DND-41 (cell line): Measurements from ENCODE around the gene LRRC72.

Source experiments
- ATAC-seq: fragments of 200-7000 bp; cut with Tn5 transposase; 3 replicates; pipeline ENCODE4 v1.9.1; 2021; ENCODE audit warnings: low read depth; ENCODE audit not compliant: insufficient read depth
- DNase-seq: peaks from one replicate; pipeline ENCODE4 v3.0.0-alpha.2; 2020
- H2AFZ ChIP-seq: 2 replicates; pipeline ENCODE4 v1.6.0; 2012; ENCODE audit warnings: low read depth, low read length
- H3K27ac ChIP-seq: 2 replicates; pipeline ENCODE4 v1.5.1; 2012; ENCODE audit warnings: low read length, inconsistent platforms
- H3K27me3 ChIP-seq: fragments of 200-600 bp; sonication (generic); 2 replicates; pipeline ENCODE4 v1.6.0; 2012; ENCODE audit warnings: low read length, mild to moderate bottlenecking, inconsistent platforms; ENCODE audit not compliant: insufficient read depth, poor library complexity
- H3K36me3 ChIP-seq: 2 replicates; pipeline ENCODE4 v1.5.1; 2012; ENCODE audit warnings: low read length, inconsistent platforms; ENCODE audit not compliant: insufficient read depth
- H3K4me1 ChIP-seq: 2 replicates; pipeline ENCODE4 v1.5.1; 2012; ENCODE audit warnings: mild to moderate bottlenecking, low read length; ENCODE audit not compliant: insufficient read depth
- H3K4me2 ChIP-seq: 2 replicates; pipeline ENCODE4 v1.6.0; 2012; ENCODE audit warnings: mild to moderate bottlenecking, moderate library complexity, low read length, inconsistent platforms; ENCODE audit not compliant: insufficient read depth
- H3K4me3 ChIP-seq, 2 experiments: fragments of 200-600 bp in 1 of 2; shearing (Covaris generic) in 1 of 2; 2 replicates each; pipeline ENCODE4 v1.5.1; 2012 to 2016; ENCODE audit warnings: inconsistent platforms in 2 of 2, low read length in 2 of 2, mild to moderate bottlenecking in 2 of 2, low read depth in 1 of 2, moderate library complexity in 1 of 2
- H3K79me2 ChIP-seq: 2 replicates; pipeline ENCODE4 v1.6.0; 2012; ENCODE audit warnings: low read length, inconsistent platforms; ENCODE audit not compliant: insufficient read depth
- H3K9ac ChIP-seq: 2 replicates; pipeline ENCODE4 v1.6.0; 2012; ENCODE audit warnings: low read depth, mild to moderate bottlenecking, inconsistent platforms, low read length, moderate library complexity
- H3K9me3 ChIP-seq: 2 replicates; pipeline ENCODE4 v1.5.1; 2012; ENCODE audit warnings: low read length, moderate library complexity, mild to moderate bottlenecking, inconsistent platforms; ENCODE audit not compliant: insufficient read depth, severe bottlenecking
- H4K20me1 ChIP-seq: 2 replicates; pipeline ENCODE4 v1.6.0; 2012; ENCODE audit warnings: low read length; ENCODE audit not compliant: insufficient read depth
- EZH2 ChIP-seq: IDR thresholded peaks from 3 replicates; pipeline ENCODE4 v1.6.1; 2012; ENCODE audit warnings: borderline replicate concordance, low read depth, mild to moderate bottlenecking, moderate library complexity, low read length, inconsistent platforms; ENCODE audit not compliant: severe bottlenecking
- TF ChIP-seq, protein P1 (sequence below): IDR thresholded peaks from 2 replicates; pipeline ENCODE4 v1.5.1; 2012; ENCODE audit warnings: borderline replicate concordance, low read length, moderate library complexity, mild to moderate bottlenecking; ENCODE audit not compliant: poor library complexity, severe bottlenecking; ENCODE audit errors: extremely low read depth

LRRC72 gene

DNA sequence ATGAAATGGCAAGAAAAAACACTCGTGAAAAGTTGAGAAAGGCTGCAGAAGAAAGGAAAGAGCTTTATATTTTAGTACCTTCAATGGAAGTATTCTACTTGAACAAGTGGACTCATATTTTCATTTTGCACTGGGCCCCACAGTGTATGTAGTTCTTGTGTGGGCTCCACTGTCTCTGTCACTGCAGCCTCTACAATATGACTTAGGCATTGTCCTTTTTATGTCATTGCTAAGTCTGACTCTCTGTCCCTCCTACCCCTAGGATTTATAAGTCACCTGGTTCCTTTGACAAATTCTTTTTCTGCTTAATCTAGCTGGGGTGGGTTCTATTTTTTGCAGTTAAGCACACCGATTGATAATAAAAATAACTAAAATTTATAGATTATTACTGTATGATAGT is 33.4 kb upstream of the LRRC72 start:
- no peaks in the 10 kb centered on the region for H3K36me3 ChIP-seq

DNA sequence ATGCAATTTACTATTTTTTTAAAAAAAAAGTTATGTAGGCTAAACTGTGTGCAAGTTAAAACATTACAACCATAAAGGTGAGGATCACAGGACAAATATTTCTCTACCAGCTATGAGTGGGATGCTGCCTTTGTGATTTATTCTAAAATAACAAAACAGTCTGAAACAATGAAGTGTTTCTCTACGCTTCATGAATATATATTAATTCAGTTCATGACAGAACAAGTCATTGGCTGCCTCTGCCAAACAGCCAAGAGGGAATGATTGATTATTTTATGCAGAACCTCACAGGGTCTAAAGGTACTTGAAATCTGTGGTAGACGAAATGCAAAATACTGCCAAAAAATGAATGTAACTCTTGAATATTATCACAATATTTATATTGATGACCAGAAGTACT is 32.1 kb upstream of the LRRC72 start:
- no peak for ATAC-seq
- Histone ChIP-seq H2AFZ (no peak overlapping the region), H3K79me2 (no peaks in the 10 kb centered on the region)

More for the DNA sequence above, 33.4 kb upstream of the LRRC72 start:
- Histone ChIP-seq H3K27me3 (no peaks in the 10 kb centered on the region), H3K27ac (no peak overlapping the region), H3K4me3 (no peak overlapping the region), H4K20me1 (no peaks in the 10 kb centered on the region), H3K9me3 (no peaks in the 10 kb centered on the region), H3K79me2 (no peaks in the 10 kb centered on the region), H3K4me1 (no peaks in the 10 kb centered on the region), H3K9ac (no peak overlapping the region), H2AFZ (no peak overlapping the region), H3K4me2 (no peak overlapping the region)
- TF ChIP-seq, protein P1, sequence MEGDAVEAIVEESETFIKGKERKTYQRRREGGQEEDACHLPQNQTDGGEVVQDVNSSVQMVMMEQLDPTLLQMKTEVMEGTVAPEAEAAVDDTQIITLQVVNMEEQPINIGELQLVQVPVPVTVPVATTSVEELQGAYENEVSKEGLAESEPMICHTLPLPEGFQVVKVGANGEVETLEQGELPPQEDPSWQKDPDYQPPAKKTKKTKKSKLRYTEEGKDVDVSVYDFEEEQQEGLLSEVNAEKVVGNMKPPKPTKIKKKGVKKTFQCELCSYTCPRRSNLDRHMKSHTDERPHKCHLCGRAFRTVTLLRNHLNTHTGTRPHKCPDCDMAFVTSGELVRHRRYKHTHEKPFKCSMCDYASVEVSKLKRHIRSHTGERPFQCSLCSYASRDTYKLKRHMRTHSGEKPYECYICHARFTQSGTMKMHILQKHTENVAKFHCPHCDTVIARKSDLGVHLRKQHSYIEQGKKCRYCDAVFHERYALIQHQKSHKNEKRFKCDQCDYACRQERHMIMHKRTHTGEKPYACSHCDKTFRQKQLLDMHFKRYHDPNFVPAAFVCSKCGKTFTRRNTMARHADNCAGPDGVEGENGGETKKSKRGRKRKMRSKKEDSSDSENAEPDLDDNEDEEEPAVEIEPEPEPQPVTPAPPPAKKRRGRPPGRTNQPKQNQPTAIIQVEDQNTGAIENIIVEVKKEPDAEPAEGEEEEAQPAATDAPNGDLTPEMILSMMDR, result no peak
- TF ChIP-seq EZH2, result no peak
- no peak for DNase-seq
- ATAC-seq, result no peak

DNA sequence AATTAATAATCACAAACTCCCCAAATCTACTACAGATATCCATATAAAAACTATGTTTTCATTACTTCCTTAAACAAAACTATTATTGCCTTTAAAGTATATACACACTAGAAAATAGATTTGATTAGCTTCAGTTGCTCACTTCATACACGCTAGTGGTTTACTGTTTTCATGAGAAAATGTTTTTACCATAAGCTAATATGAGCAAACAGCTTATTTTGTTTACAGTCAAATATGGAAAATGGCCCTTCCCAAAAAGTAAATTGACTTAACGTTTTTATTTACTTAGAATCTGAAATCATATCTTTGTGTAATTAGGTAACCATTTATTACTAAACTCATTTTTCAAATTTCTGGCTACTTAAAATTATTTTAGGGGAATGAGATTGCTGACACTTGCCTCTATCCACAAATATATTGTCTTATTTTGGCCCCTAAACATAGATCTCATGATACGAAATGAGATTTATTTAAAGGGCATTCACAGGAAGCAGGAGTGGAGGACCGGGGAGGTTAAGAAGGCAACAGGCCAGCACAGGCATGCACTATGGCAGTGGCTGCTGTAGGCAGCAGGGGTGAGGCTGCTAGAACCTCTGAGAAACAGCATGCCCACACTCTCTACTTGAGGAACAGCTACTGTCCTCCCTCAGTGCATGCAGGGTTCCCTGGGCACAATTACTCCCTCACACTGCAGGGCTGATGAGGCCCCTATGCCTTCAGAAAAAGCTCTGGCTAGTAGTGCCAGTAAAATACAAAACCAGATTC is 31.5 kb upstream of the LRRC72 start:
- Histone ChIP-seq H3K79me2 (no peaks in the 10 kb centered on the region), H3K9ac (no peak overlapping the region), H3K4me3 (no peak overlapping the region), H2AFZ (no peak overlapping the region), H3K27me3 (no peaks in the 10 kb centered on the region), H3K27ac (no peak overlapping the region), H3K4me2 (no peak overlapping the region), H3K36me3 (no peaks in the 10 kb centered on the region), H3K4me1 (no peaks in the 10 kb centered on the region), H4K20me1 (no peaks in the 10 kb centered on the region), H3K9me3 (no peaks in the 10 kb centered on the region)
- DNase-seq, result no peak
- no peak for ATAC-seq
- TF ChIP-seq EZH2, result no peak
- TF ChIP-seq, protein P1, result no peak

More for the DNA sequence above, 32.1 kb upstream of the LRRC72 start:
- no peak overlapping the region for H3K4me2 ChIP-seq
- H3K4me1 ChIP-seq, result no peaks in the 10 kb centered on the region
- H3K9ac ChIP-seq, result no peak overlapping the region
- no peaks in the 10 kb centered on the region for H3K27me3 ChIP-seq
- no peaks in the 10 kb centered on the region for H4K20me1 ChIP-seq
- no peak for DNase-seq
- H3K36me3 ChIP-seq, result no peaks in the 10 kb centered on the region
- no peak for TF ChIP-seq EZH2
- TF ChIP-seq, protein P1, result no peak
- no peak overlapping the region for H3K27ac ChIP-seq
- no peak overlapping the region for H3K4me3 ChIP-seq
- no peaks in the 10 kb centered on the region for H3K9me3 ChIP-seq
